HepG2 (cell line): ENCODE data around the gene PXK.

Experiments
- ELF1 ChIP-seq: sonication (generic); formaldehyde crosslinking; IDR thresholded peaks from 2 replicates; pipeline ENCODE4 v1.4.0; 2020; ENCODE audit warnings: missing genetic modification reagents
- FOXK2 ChIP-seq: fragments of 450-650 bp; IDR thresholded peaks from 2 replicates; pipeline ENCODE4 v1.6.1; 2016
- ZFX ChIP-seq: sonication (generic); formaldehyde crosslinking; IDR thresholded peaks from 2 replicates; pipeline ENCODE4 v1.4.0; 2020; ENCODE audit warnings: mild to moderate bottlenecking, low read depth, missing genetic modification reagents, moderate library complexity
- ZNF234 ChIP-seq: sonication (generic); formaldehyde crosslinking; conservative IDR thresholded peaks from 2 replicates; pipeline ENCODE4 v1.5.1; 2020; ENCODE audit warnings: mild to moderate bottlenecking, missing genetic modification reagents
- ZNF780A ChIP-seq: sonication (generic); formaldehyde crosslinking; IDR thresholded peaks from 2 replicates; pipeline ENCODE4 v1.8.0; 2022; ENCODE audit warnings: mild to moderate bottlenecking, missing genetic modification reagents, moderate library complexity
- TF ChIP-seq, protein P1 (sequence below): sonication (generic); formaldehyde crosslinking; IDR thresholded peaks from 2 replicates; pipeline ENCODE4 v1.4.0; 2020; ENCODE audit warnings: missing genetic modification reagents
- TF ChIP-seq, protein P2 (sequence below): IDR thresholded peaks from 2 replicates; pipeline ENCODE4 v1.6.1; 2018; ENCODE audit warnings: missing genetic modification reagents, mild to moderate bottlenecking, missing compliant biosample characterization

DNA sequence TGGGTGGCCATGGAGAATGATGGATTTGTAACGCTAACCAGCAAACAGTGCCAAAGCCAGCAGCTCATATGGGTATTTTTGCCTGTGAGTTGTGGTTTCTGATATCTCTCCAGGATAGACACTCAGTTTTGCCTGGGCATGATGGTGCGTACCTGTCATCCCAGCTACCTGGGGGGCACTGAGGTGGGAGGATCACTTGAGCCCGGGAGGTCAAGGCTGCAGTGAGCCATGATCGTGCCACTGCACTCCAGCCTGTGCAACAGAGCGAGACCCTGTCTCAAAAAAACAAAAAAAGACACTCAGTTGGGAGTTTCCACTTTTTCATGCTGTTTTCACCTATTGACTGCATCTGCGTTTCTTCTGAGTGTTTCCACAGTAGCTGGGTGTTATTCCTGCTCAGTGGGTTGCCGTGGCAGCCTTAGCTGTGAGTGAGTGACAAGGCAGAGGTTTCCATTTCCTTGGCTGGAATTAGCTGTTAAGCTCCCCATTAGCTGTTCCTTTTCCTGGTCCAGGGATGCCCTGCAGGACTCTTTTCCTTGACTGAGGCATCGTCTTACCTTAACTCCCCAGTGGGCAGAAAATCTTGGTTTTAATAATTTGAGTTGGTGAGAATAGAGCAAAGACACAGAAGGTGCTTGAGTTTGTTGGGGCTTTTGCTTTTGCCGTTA is 40.9 kb upstream of the PXK start:
- no peak for TF ChIP-seq ZNF780A (CRISPR knock-in tag)
- TF ChIP-seq, protein P1, sequence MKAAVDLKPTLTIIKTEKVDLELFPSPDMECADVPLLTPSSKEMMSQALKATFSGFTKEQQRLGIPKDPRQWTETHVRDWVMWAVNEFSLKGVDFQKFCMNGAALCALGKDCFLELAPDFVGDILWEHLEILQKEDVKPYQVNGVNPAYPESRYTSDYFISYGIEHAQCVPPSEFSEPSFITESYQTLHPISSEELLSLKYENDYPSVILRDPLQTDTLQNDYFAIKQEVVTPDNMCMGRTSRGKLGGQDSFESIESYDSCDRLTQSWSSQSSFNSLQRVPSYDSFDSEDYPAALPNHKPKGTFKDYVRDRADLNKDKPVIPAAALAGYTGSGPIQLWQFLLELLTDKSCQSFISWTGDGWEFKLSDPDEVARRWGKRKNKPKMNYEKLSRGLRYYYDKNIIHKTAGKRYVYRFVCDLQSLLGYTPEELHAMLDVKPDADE: no peak
- no peak for TF ChIP-seq ZFX (CRISPR knock-in tag)
- TF ChIP-seq ELF1: no peak
- no peak for TF ChIP-seq FOXK2
- TF ChIP-seq ZNF234 (CRISPR knock-in tag): no peak
- TF ChIP-seq, protein P2, sequence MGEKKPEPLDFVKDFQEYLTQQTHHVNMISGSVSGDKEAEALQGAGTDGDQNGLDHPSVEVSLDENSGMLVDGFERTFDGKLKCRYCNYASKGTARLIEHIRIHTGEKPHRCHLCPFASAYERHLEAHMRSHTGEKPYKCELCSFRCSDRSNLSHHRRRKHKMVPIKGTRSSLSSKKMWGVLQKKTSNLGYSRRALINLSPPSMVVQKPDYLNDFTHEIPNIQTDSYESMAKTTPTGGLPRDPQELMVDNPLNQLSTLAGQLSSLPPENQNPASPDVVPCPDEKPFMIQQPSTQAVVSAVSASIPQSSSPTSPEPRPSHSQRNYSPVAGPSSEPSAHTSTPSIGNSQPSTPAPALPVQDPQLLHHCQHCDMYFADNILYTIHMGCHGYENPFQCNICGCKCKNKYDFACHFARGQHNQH: no peak
